WERI-Rb-1 (cell line): ENCODE measurements around the gene TMF1.

Experiments used
- DNase-seq: peaks from one replicate; pipeline ENCODE4 v3.0.0-alpha.2; 2020
- H3K27ac ChIP-seq: fragments of 250-450 bp; sonication (Bioruptor Pico); 2 replicates; pipeline ENCODE4 v1.5.1; 2020; ENCODE audit warnings: mild to moderate bottlenecking, moderate library complexity
- H3K27me3 ChIP-seq: fragments of 250-450 bp; sonication (Bioruptor Pico); 2 replicates; pipeline ENCODE4 v1.5.1; 2021; ENCODE audit warnings: mild to moderate bottlenecking, low read depth, moderate library complexity; ENCODE audit not compliant: insufficient read depth, severe bottlenecking
- H3K36me3 ChIP-seq: fragments of 250-450 bp; sonication (Bioruptor Pico); 2 replicates; pipeline ENCODE4 v1.5.1; 2020; ENCODE audit warnings: mild to moderate bottlenecking, moderate library complexity
- H3K4me3 ChIP-seq: 2 replicates; pipeline ENCODE4 v1.5.1; 2011; ENCODE audit warnings: low read depth, mild to moderate bottlenecking, control low read depth, low read length
- H3K9me3 ChIP-seq: fragments of 250-450 bp; sonication (Bioruptor Pico); 2 replicates; pipeline ENCODE4 v1.5.1; 2021; ENCODE audit warnings: mild to moderate bottlenecking, moderate library complexity; ENCODE audit not compliant: severe bottlenecking
- CTCF ChIP-seq: IDR thresholded peaks from 2 replicates; pipeline ENCODE4 v1.5.1; 2011; ENCODE audit warnings: low read depth, mild to moderate bottlenecking, control low read depth, inconsistent platforms, low read length

TMF1 gene

DNA sequence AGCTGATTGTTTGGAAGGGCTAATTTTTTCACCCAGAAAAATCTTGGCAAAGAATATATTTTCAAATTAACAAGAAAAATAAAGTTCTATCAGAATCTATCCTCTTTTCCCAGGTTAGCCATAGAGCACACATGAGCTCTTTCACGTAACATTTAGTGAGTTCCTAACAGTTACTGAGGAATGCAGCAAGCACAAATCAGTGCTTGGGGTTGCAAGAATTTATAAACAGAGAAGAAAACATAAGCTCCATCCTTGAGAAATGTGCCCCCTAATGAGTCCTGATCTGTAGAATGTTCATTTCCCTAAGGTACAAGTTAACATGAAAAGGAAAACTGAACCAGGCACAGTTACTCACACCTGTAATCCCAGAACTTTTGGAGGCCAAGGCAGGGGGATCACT lies 52.5 kb downstream of the TMF1 start:
- H3K4me3 ChIP-seq = no peak overlapping the region
- H3K36me3 ChIP-seq = peaks cover 19% of the 10 kb centered on the region
- TF ChIP-seq CTCF = no peak
- no peak for DNase-seq
- H3K27me3 ChIP-seq = no peaks in the 10 kb centered on the region
- H3K9me3 ChIP-seq = no peaks in the 10 kb centered on the region
- H3K27ac ChIP-seq = no peak overlapping the region

- Histone ChIP-seq H3K9me3 (no peaks in the 10 kb centered on the region), H3K36me3 (peaks cover 19% of the 10 kb centered on the region)
- TF ChIP-seq CTCF = no peak
Measured at GRCh38 chr3:68999158-68999557, 53.0 kb downstream of the TMF1 start.

DNA sequence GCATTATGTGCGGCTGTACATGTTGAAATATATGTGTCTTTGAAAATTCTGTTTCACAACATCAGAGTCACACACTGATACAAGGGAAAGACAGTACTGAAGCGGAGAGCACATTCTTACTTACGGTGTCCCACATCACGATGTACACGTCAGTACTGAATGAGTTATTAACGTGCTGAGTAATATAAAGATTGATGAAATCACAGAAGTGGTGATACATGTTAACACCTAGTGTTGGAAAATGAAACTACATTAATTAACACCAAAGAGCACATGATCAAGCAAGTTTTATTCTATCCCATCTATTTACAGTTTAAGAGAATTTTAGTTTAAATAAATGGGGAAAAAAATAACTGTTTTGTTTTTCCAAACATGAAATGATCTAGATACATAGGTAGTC lies 54.2 kb downstream of the TMF1 start:
- no peak for DNase-seq
- Histone ChIP-seq H3K27me3 (no peaks in the 10 kb centered on the region), H3K9me3 (no peaks in the 10 kb centered on the region), H3K4me3 (no peak overlapping the region), H3K36me3 (peaks cover 11% of the 10 kb centered on the region), H3K27ac (no peak overlapping the region)
- TF ChIP-seq CTCF = 0 out of 2 replicates have a peak, but pooled peaks have one; percentile 1

More at GRCh38 chr3:68999158-68999557, 53.0 kb downstream of the TMF1 start:
- no peak for DNase-seq
- no peak overlapping the region for H3K4me3 ChIP-seq
- H3K27me3 ChIP-seq = no peaks in the 10 kb centered on the region
- H3K27ac ChIP-seq = no peak overlapping the region

DNA sequence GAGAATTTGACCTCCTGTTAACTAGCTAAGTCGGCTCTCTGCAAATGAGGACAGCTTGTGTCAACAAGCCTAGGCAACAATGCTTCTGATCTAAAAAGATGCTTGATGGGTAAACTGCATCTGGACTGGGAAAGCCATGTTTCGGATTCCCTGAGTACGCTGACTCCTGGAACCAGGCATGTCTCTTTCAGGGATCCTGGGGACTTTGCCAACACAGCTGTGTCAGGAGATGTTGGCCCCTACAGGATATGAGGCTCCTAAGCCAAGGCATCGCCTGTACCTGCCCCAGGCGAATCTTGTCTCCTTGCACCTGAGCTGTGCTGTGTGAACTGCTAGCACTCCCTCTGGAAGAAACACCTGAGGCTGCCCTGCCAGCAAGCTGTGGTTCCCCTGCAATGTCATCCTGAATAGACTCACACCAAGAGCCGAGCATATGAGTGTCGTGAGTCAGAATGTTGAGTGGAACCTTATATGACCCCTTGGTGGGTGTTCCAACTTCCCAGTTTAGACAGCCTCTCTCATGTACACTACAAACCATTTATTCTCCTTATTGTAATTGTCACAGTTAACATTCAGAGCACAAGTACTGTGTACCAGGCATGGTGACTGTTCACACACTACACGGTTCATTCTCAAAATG lies 55.7 kb downstream of the TMF1 start:
- Histone ChIP-seq H3K4me3 (no peak overlapping the region), H3K27me3 (no peaks in the 10 kb centered on the region), H3K9me3 (no peaks in the 10 kb centered on the region), H3K36me3 (peaks cover 12% of the 10 kb centered on the region), H3K27ac (no peak overlapping the region)
- DNase-seq = no peak
- no peak for TF ChIP-seq CTCF

- peaks cover 20% of the 10 kb centered on the region for H3K36me3 ChIP-seq
- no peak overlapping the region for H3K4me3 ChIP-seq
- no peak for DNase-seq
- H3K27me3 ChIP-seq = no peaks in the 10 kb centered on the region
- no peak for TF ChIP-seq CTCF
- no peaks in the 10 kb centered on the region for H3K9me3 ChIP-seq
- no peak overlapping the region for H3K27ac ChIP-seq
Measured at GRCh38 chr3:68988740-68989139, 63.4 kb downstream of the TMF1 start.

- Histone ChIP-seq H3K4me3 (no peak overlapping the region), H3K36me3 (peaks cover 20% of the 10 kb centered on the region), H3K27ac (no peak overlapping the region), H3K9me3 (no peaks in the 10 kb centered on the region), H3K27me3 (no peaks in the 10 kb centered on the region)
- no peak for DNase-seq
- TF ChIP-seq CTCF = no peak
Measured at GRCh38 chr3:68987322-68987721, 64.8 kb downstream of the TMF1 start.
